ENCODE results near the gene LRRC74A. TPM values are rescaled to one million over a fixed set of nuclear protein-coding genes. Genes with fewer than 3 reads are reported as not detected.
"Not testable (repeated sequence)": the region's sequence is repeated elsewhere in the genome, so short reads cannot be mapped to it uniquely, and the experiment has no call there.

LRRC74A gene
- total and polyA plus RNA-seq, 9 donors = 0.10 to 0.12 TPM; not detected in 7

GRCh38 chr14:76891391-76891790 lies 65.2 kb downstream of the LRRC74A start:
- Histone ChIP-seq H3K36me3 (no peaks in the 10 kb centered on the region), H3K9me3 (peaks cover 0 to 3% of the 10 kb centered on the region in 2 donors), H3K4me1 (ENCODE audit: insufficient read depth) (no peaks in the 10 kb centered on the region), H3K4me3 (no peak overlapping the region), H3K27me3 (no peaks in the 10 kb centered on the region), H3K27ac (no peak overlapping the region)
- intact Hi-C loops (cut with DNase I) = no loop called here
- TF ChIP-seq CTCF (IDR thresholded peaks at IDR 0.05) (no peak), POLR2A (IDR thresholded peaks at IDR 0.05) (no peak), EP300 (IDR thresholded peaks at IDR 0.05) (no peak)
- WGBS, 3 donors = 37 to 40% (median 40%) methylated on average over 1 of the region's 1 CpG
- no peak for DNase-seq

DNA sequence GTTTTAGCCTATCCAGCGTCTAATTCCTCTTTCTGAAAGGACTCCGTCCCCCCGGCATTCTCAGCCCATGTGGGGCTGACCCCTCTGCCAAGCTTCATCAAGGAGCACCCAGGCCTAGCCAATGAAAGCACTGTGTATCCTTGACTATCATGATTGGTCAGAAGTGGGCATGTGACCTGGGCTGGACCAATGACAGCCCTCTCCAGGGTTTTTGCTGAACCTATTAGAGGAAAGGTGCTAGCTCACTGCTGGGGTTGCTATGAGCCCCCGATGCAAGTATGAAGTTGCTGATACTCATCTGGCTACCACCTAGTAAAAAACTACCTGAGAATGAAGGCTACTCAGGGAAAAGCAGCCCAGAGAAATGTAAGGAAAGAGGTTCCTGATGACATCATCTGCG lies 68.1 kb downstream of the LRRC74A start:
- WGBS, 3 donors = 85 to 91% (median 90%) methylated on average over 5 of the region's 5 CpGs
- no peak for DNase-seq
- no peak for TF ChIP-seq POLR2A (IDR thresholded peaks at IDR 0.05)
- TF ChIP-seq EP300 (IDR thresholded peaks at IDR 0.05) = no peak
- no peak for TF ChIP-seq CTCF (IDR thresholded peaks at IDR 0.05)
- Histone ChIP-seq H3K9me3 (peaks cover 0 to 3% of the 10 kb centered on the region in 2 donors), H3K4me1 (ENCODE audit: insufficient read depth) (no peaks in the 10 kb centered on the region), H3K27me3 (no peaks in the 10 kb centered on the region), H3K27ac (no peak overlapping the region), H3K4me3 (no peak overlapping the region), H3K36me3 (no peaks in the 10 kb centered on the region)
- intact Hi-C loops (cut with DNase I) = no loop called here

- 91 to 95% (median 93%) methylated on average over 33 to 37 of the region's 37 CpGs for WGBS, 3 donors
- H3K4me1 ChIP-seq (ENCODE audit: insufficient read depth); H3K9me3 ChIP-seq; H3K4me3 ChIP-seq; intact Hi-C loops (cut with DNase I); H3K27ac ChIP-seq; DNase-seq; H3K36me3 ChIP-seq; H3K27me3 ChIP-seq: not testable (repeated sequence)
Measured at GRCh38 chr14:76898006-76898405, 71.8 kb downstream of the LRRC74A start.

- H3K27ac ChIP-seq = no peak overlapping the region
- intact Hi-C loops (cut with DNase I) = no loop called here
Measured at GRCh38 chr14:76900682-76901081, 74.5 kb downstream of the LRRC74A start.

More at GRCh38 chr14:76900682-76901081, 74.5 kb downstream of the LRRC74A start:
- no peaks in the 10 kb centered on the region for H3K9me3 ChIP-seq
- TF ChIP-seq POLR2A (IDR thresholded peaks at IDR 0.05) (no peak), CTCF (IDR thresholded peaks at IDR 0.05) (no peak), EP300 (IDR thresholded peaks at IDR 0.05) (no peak)
- 55 to 67% (median 64%) methylated on average over 4 of the region's 4 CpGs for WGBS, 3 donors
- no peak for DNase-seq
- H3K4me3 ChIP-seq = no peak overlapping the region
- peaks cover 8% of the 10 kb centered on the region for H3K4me1 ChIP-seq (ENCODE audit: insufficient read depth)
- H3K36me3 ChIP-seq = no peaks in the 10 kb centered on the region
- no peaks in the 10 kb centered on the region for H3K27me3 ChIP-seq

All from ovary (tissue), 9 donors.